HL-60 (cell line): ENCODE data around the gene WNT7B.

Experiments
- DNase-seq, 2 experiments: peaks; one replicate each; pipeline ENCODE4 v3.0.0-alpha.2; 2010 to 2020; ENCODE audit warnings: low read depth in 1 of 2, low spot score in 1 of 2
- H3K27ac ChIP-seq: fragments of 250-450 bp; sonication (Bioruptor Pico); replicated peaks from 2 replicates; pipeline ENCODE4 v1.5.1; 2020; ENCODE audit warnings: mild to moderate bottlenecking, moderate library complexity
- H3K27me3 ChIP-seq: fragments of 250-450 bp; sonication (Bioruptor Pico); 2 replicates; pipeline ENCODE4 v1.5.1; 2021; ENCODE audit warnings: mild to moderate bottlenecking, moderate library complexity; ENCODE audit not compliant: insufficient read depth, poor library complexity, severe bottlenecking
- H3K4me3 ChIP-seq: replicated peaks from 2 replicates; pipeline ENCODE4 v1.5.1; 2011; ENCODE audit warnings: mild to moderate bottlenecking, control low read depth, low read length; ENCODE audit not compliant: insufficient read depth
- CTCF ChIP-seq: IDR thresholded peaks from one replicate; pipeline ENCODE4 v1.5.1; 2011; ENCODE audit warnings: low read length, control low read depth, inconsistent platforms; ENCODE audit not compliant: insufficient read depth
- GABPA ChIP-seq: IDR thresholded peaks from 2 replicates; pipeline ENCODE4 v1.6.1; 2012; ENCODE audit warnings: low read depth
- POLR2AphosphoS5 ChIP-seq: IDR thresholded peaks from 2 replicates; pipeline ENCODE4 v1.6.1; 2012; ENCODE audit warnings: low read depth
- REST ChIP-seq: IDR thresholded peaks from 2 replicates; pipeline ENCODE4 v1.6.1; 2012; ENCODE audit warnings: low read depth; ENCODE audit not compliant: insufficient replicate concordance
- SPI1 ChIP-seq: IDR thresholded peaks from 2 replicates; pipeline ENCODE4 v1.6.1; 2012; ENCODE audit warnings: low read depth, mild to moderate bottlenecking, borderline replicate concordance

WNT7B gene

GRCh38 chr22:46000081-46001027 lies 23.4 kb upstream of the WNT7B start:
- TF ChIP-seq SPI1 (no peak), REST (no peak), GABPA (no peak), CTCF (no peak), POLR2AphosphoS5 (no peak)
- Histone ChIP-seq H3K27me3 (no peaks in the 10 kb centered on the region), H3K27ac (no peak overlapping the region), H3K4me3 (no peak overlapping the region)
- no peak for DNase-seq

GRCh38 chr22:45999379-45999971 lies 22.5 kb upstream of the WNT7B start:
- TF ChIP-seq SPI1, result no peak
- TF ChIP-seq POLR2AphosphoS5, result no peak
- no peak for TF ChIP-seq CTCF
- no peak for TF ChIP-seq REST
- TF ChIP-seq GABPA, result no peak
- Histone ChIP-seq H3K27me3 (no peaks in the 10 kb centered on the region), H3K27ac (no peak overlapping the region), H3K4me3 (no peak overlapping the region)
- no peak for DNase-seq

- Histone ChIP-seq H3K27me3 (no peaks in the 10 kb centered on the region), H3K4me3 (no peak overlapping the region), H3K27ac (no peak overlapping the region)
- no peak for DNase-seq
- TF ChIP-seq CTCF (no peak), SPI1 (no peak), REST (no peak), POLR2AphosphoS5 (no peak), GABPA (no peak)
Measured at GRCh38 chr22:45998638-45999378, 21.8 kb upstream of the WNT7B start.
